Peyer's patch (tissue), 4 donors: ENCODE data around the gene SELENON. TPM values are rescaled to one million over a fixed set of nuclear protein-coding genes. Genes with fewer than 3 reads are reported as not detected.
A peak's percentile ranks its signal among the peaks of the same experiment; 100 is the strongest.

Source experiments
- DNase-seq, 3 donors: peaks; one replicate each; pipeline ENCODE4 v3.0.0-alpha.2; 2017 to 2019
- H3K27ac ChIP-seq, 4 donors: fragments of 200-600 bp; sonication (generic); one replicate each; pipeline ENCODE4 v1.5.1; 2016 to 2019
- H3K27me3 ChIP-seq, 2 donors: fragments of 200-600 bp; sonication (generic); one replicate each; pipeline ENCODE4 v1.5.1; 2019
- H3K36me3 ChIP-seq, 3 donors: fragments of 200-600 bp; sonication (generic); one replicate each; pipeline ENCODE4 v1.5.1; 2016 to 2019
- H3K4me1 ChIP-seq, 4 donors: fragments of 200-600 bp; sonication (generic); one replicate each; pipeline ENCODE4 v1.5.1; 2016 to 2019
- H3K4me3 ChIP-seq, 4 donors: fragments of 200-600 bp; sonication (generic); 1 replicate in 3 of 4; 2 replicates in 1 of 4; pipeline ENCODE4 v1.5.1; 2016 to 2019; ENCODE audit warnings: mild to moderate bottlenecking in 1 of 4
- H3K9me3 ChIP-seq, 4 donors: fragments of 200-600 bp; sonication (generic); one replicate each; pipeline ENCODE4 v1.5.1; 2016 to 2019; ENCODE audit warnings: mild to moderate bottlenecking in 1 of 4
- POLR2A ChIP-seq, 2 donors: fragments of 450-650 bp; IDR thresholded peaks; one replicate each; pipeline ENCODE4 v1.5.1; 2017; ENCODE audit warnings: antibody characterized with exemption in 2 of 2, mild to moderate bottlenecking in 2 of 2, moderate library complexity in 2 of 2
- total RNA-seq, 4 donors: library from RNA; depleted of rRNA; stranded (reverse); fragments of >200 nt; gene quantifications; one replicate each; pipeline ENCODE4 v1.1.0, GENCODE V29; 2016
- TF ChIP-seq, protein P1 (sequence below), 6 experiments: fragments of 450-650 bp in 4 of 6; fragments of 200-600 bp in 2 of 6; sonication (generic) in 1 of 6; IDR thresholded peaks; one replicate each; pipeline ENCODE4 v1.5.1; 2017 to 2019; ENCODE audit warnings: antibody characterized with exemption in 6 of 6, mild to moderate bottlenecking in 3 of 6, moderate library complexity in 1 of 6

Gene SELENON
- total RNA-seq, 4 donors from 2014 or later, result 16.1 to 30.1 (median 22.0) TPM

DNA sequence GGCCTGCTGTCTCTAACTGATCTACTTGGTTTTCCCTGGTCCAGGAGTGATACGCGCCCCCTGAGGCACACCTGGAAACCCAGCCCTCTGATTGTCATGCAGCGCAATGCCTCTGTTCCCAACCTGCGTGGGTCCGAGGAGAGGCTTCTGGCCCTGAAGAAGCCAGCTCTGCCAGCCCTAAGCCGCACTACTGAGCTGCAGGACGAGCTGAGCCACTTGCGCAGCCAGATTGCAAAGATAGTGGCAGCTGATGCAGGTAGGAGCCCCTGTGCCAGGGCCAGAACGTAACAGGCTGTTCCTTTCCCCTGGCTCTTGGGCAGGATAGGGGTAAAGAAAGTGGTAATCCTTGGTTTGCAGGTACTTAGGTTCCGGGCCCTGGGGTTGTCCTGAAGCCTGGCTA is 26.6 kb downstream of the SELENON start:
- Histone ChIP-seq H3K9me3 (no peaks in the 10 kb centered on the region), H3K27ac (no peak overlapping the region), H3K4me3 (no peak overlapping the region), H3K4me1 (peaks cover 0 to 3% (median 1%) of the 10 kb centered on the region in 4 donors), H3K27me3 (no peaks in the 10 kb centered on the region), H3K36me3 (peaks cover 0 to 78% (median 0%) of the 10 kb centered on the region in 3 donors)
- DNase-seq, result no peak
- TF ChIP-seq POLR2A (IDR thresholded peaks at IDR 0.05), result no peak
- TF ChIP-seq, protein P1, sequence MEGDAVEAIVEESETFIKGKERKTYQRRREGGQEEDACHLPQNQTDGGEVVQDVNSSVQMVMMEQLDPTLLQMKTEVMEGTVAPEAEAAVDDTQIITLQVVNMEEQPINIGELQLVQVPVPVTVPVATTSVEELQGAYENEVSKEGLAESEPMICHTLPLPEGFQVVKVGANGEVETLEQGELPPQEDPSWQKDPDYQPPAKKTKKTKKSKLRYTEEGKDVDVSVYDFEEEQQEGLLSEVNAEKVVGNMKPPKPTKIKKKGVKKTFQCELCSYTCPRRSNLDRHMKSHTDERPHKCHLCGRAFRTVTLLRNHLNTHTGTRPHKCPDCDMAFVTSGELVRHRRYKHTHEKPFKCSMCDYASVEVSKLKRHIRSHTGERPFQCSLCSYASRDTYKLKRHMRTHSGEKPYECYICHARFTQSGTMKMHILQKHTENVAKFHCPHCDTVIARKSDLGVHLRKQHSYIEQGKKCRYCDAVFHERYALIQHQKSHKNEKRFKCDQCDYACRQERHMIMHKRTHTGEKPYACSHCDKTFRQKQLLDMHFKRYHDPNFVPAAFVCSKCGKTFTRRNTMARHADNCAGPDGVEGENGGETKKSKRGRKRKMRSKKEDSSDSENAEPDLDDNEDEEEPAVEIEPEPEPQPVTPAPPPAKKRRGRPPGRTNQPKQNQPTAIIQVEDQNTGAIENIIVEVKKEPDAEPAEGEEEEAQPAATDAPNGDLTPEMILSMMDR (IDR thresholded peaks at IDR 0.05), result no peak

DNA sequence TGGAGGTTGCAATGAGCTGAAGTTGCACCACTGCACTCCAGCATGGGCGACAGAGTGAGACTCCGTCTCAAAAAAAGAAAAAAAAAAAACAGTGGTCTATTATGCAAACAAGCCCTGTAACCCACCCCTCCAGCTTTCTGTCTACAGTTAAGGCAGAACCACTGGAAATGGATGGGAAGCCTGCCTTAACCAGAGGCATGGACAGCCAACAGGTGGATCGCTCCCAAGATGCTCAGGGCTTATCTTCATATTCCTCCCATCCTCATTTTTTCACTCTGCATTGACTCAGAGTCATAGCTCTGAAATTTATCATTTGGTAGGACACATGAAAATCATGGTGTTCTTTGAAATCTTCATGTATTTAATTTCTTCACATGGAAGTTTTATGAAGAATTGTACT is 28.5 kb downstream of the SELENON start:
- H3K4me1 ChIP-seq, result no peaks in the 10 kb centered on the region
- H3K4me3 ChIP-seq, result no peak overlapping the region
- H3K9me3 ChIP-seq, result no peaks in the 10 kb centered on the region
- TF ChIP-seq, protein P1 (IDR thresholded peaks at IDR 0.05), result no peak
- TF ChIP-seq POLR2A (IDR thresholded peaks at IDR 0.05), result no peak
- H3K27ac ChIP-seq, result no peak overlapping the region
- peaks cover 0 to 94% (median 0%) of the 10 kb centered on the region in 3 donors for H3K36me3 ChIP-seq
- no peak for DNase-seq
- no peaks in the 10 kb centered on the region for H3K27me3 ChIP-seq

DNA sequence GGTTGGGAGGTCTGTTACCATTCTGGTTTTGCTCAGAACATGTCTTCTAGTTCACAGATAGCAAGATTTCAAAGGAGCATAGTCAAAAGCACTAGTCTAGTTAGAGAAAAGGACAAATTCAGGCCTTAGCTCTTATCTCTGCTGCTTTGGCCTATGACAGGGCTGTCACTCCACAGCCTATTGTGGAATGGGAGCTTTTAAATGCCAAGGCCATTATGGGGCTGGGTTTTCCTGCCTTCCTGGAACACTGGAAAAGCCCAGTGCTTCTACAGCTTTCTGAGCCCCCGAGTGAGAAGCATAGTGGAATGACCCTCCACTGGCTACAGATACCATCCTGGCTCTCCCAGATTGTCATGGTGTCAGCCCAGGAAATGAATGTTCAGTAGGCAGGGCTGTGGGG is 29.1 kb downstream of the SELENON start:
- no peaks in the 10 kb centered on the region for H3K9me3 ChIP-seq
- no peak overlapping the region for H3K4me3 ChIP-seq
- H3K27ac ChIP-seq, result no peak overlapping the region
- H3K4me1 ChIP-seq, result no peaks in the 10 kb centered on the region
- DNase-seq, result no peak
- peaks cover 0 to 94% (median 0%) of the 10 kb centered on the region in 3 donors for H3K36me3 ChIP-seq
- no peak for TF ChIP-seq POLR2A (IDR thresholded peaks at IDR 0.05)
- TF ChIP-seq, protein P1 (IDR thresholded peaks at IDR 0.05), result no peak
- no peaks in the 10 kb centered on the region for H3K27me3 ChIP-seq

DNA sequence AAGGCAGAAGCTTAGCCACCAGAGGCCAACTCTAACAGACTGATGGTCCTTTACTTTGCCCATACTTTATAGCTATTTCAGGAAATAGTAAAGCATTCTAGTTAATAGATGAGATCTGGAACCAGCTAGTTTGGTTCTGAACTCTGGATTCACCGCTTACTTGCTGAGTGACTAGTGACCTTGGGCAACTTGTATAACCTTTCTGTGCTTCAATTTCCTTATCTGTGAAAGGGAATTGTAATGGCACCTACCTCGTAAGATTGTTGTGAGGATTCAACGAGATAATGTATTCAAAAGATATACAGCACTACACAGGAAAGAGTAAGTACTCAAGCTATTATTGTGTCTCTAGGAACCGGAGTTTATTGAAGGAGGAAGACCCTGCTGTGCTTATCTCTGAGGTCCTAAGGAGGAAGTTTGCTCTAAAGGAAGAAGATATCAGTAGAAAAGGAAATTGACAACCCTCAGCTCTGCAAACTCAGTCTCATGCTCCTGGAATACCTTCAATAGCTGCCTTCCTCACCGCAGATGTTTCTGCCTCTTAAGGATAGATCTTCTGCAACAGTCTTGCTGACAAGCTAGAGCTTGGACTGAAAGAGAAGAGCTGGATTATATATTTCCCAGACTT is 31.7 kb downstream of the SELENON start:
- TF ChIP-seq POLR2A (IDR thresholded peaks at IDR 0.05), result no peak
- TF ChIP-seq, protein P1 (IDR thresholded peaks at IDR 0.05), result no peak
- Histone ChIP-seq H3K4me1 (no peaks in the 10 kb centered on the region), H3K9me3 (no peaks in the 10 kb centered on the region), H3K27me3 (no peaks in the 10 kb centered on the region), H3K36me3 (peaks cover 0 to 76% (median 0%) of the 10 kb centered on the region in 3 donors), H3K27ac (peak overlapping the region in 2 of 4 donors; percentile 60 to 63), H3K4me3 (no peak overlapping the region)
- DNase-seq, result no peak

DNA sequence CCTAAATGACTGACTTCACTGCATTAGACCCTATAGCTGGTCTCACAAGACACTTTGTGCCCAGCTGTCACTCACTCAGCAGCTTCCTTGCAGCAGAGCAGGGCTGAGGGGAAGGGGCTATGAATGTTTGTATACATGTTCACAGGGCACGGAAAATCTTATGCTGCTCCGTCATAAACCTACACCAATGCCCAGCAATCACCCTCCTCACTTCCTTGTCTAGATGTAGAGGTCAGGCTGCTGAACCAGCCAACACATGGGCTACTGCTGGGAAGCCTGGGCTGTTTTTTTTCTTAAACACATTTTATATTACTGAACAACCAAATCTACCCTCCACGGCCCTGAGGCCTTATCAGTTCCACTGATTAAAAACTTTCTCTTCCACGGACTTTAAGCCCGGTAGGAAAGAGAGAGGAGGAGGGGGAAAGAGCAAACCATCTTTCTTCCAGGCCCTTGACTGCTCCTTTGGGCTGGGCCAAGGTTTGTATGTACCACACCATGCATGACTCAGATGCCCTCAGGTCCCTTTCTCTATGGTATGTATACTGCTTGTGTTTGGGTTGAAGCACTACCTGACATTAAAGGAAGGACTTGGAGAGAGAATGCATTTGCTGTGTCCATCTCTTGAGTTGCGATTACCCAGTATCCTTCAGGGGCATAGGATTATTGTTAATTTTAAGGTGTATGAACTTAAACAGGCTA is 32.5 kb downstream of the SELENON start:
- no peaks in the 10 kb centered on the region for H3K9me3 ChIP-seq
- no peak for TF ChIP-seq POLR2A (IDR thresholded peaks at IDR 0.05)
- TF ChIP-seq, protein P1 (IDR thresholded peaks at IDR 0.05), result no peak
- no peak overlapping the region for H3K4me3 ChIP-seq
- no peaks in the 10 kb centered on the region for H3K4me1 ChIP-seq
- H3K36me3 ChIP-seq, result peaks cover 0 to 68% (median 0%) of the 10 kb centered on the region in 3 donors
- H3K27me3 ChIP-seq, result no peaks in the 10 kb centered on the region
- H3K27ac ChIP-seq, result peak overlapping the region in 2 of 4 donors; percentile 60 to 63
- DNase-seq, result no peak
